C4-2B (cell line): ENCODE measurements around the gene ETNK2.

Experiments used
- CTCF ChIP-seq: fragments of 450-650 bp; conservative IDR thresholded peaks from 2 replicates; pipeline ENCODE4 v1.5.1; 2017; ENCODE audit warnings: mild to moderate bottlenecking
- ZFX ChIP-seq: fragments of 450-650 bp; IDR thresholded peaks from 2 replicates; pipeline ENCODE4 v1.6.1; 2017

- TF ChIP-seq CTCF (no peak), ZFX (no peak)
These were observed 35.3 kb downstream of the ETNK2 start for GRCh38 chr1:204116539-204116938.
